K562 (cell line): ENCODE results near the gene FARP1. TPM values are rescaled to one million over a fixed set of nuclear protein-coding genes. Genes with fewer than 3 reads are reported as not detected.

Experiments used
- ATAC-seq: fragments of 200-7000 bp; cut with Tn5 transposase; 3 replicates; pipeline ENCODE4 v1.9.1; 2020; ENCODE audit warnings: moderate library complexity
- BruUV-seq: library from RNA; stranded (reverse); fragments of 400-500 nt; replicated peaks from 2 replicates; lab custom pipeline; 2021; lab: Mats Ljungman, UMichigan
- CTCF ChIA-PET: fragments of 300-600 bp; formaldehyde crosslinking; extraction: SDS; loops from one replicate; lab custom pipeline; 2021; ENCODE audit warnings: low intra/inter-chr PET ratio; lab: Yijun Ruan, JAX
- POLR2A ChIA-PET: fragments of 300-600, 350-650 bp; sonication (Branson Sonifier 250); formaldehyde crosslinking; extraction: SDS; loops from one replicate; lab custom pipeline; 2021; ENCODE audit warnings: antibody characterized with exemption, inconsistent platforms; lab: Yijun Ruan, JAX
- DNase-seq, 4 experiments: peaks; one replicate each; pipeline versions ENCODE4 v3.0.0 to v3.0.0-alpha.2; 2011 to 2018; ENCODE audit warnings: low spot score in 3 of 4, mixed read lengths in 3 of 4; ENCODE audit errors: extremely low read depth in 1 of 4
- FAIRE-seq: peaks from 2 replicates; lab custom pipeline; 2011; peaks lifted over from hg19 to GRCh38; lab: Jason Lieb, UNC
- H2AFZ ChIP-seq: 2 replicates; pipeline ENCODE4 v1.6.0; 2011; ENCODE audit warnings: low read depth, low read length, control low read depth, inconsistent platforms
- H3K27ac ChIP-seq: fragments of 200-600 bp; 3 replicates; pipeline ENCODE4 v1.8.0; 2011; ENCODE audit warnings: low read depth, mild to moderate bottlenecking, control low read depth, inconsistent platforms, low read length, moderate library complexity, mixed read lengths; ENCODE audit errors: extremely low read depth
- H3K27me3 ChIP-seq, 2 experiments: fragments of 300-600 bp in 1 of 2; 2 replicates in 1 of 2; 3 replicates in 1 of 2; pipeline versions ENCODE4 v1.6.0 to v1.8.0; 2011; ENCODE audit warnings: inconsistent platforms in 2 of 2, low read length in 2 of 2, mild to moderate bottlenecking in 1 of 2, mixed read lengths in 1 of 2, moderate library complexity in 1 of 2; ENCODE audit not compliant: control insufficient read depth in 2 of 2, insufficient read depth in 2 of 2
- H3K36me3 ChIP-seq: fragments of 300-600 bp; 3 replicates; pipeline ENCODE4 v1.8.0; 2011; ENCODE audit warnings: mild to moderate bottlenecking, low read length, inconsistent platforms; ENCODE audit not compliant: control insufficient read depth, insufficient read depth
- H3K4me1 ChIP-seq, 2 experiments: fragments of 200-600 bp in 1 of 2; replicated peaks in 1 of 2; 2 replicates in 1 of 2; 3 replicates in 1 of 2; pipeline versions ENCODE4 v1.5.1 to v1.8.0; 2011; ENCODE audit warnings: inconsistent platforms in 2 of 2, low read length in 2 of 2, mild to moderate bottlenecking in 1 of 2, mixed read lengths in 1 of 2, moderate library complexity in 1 of 2; ENCODE audit not compliant: control insufficient read depth in 2 of 2, insufficient read depth in 2 of 2
- H3K4me2 ChIP-seq: 2 replicates; pipeline ENCODE4 v1.6.1; 2011; ENCODE audit warnings: low read length, control low read depth, inconsistent platforms, mixed read lengths; ENCODE audit not compliant: insufficient read depth
- H3K4me3 ChIP-seq: fragments of 200-600 bp; sonication (generic), shearing (Covaris generic); 2 replicates; pipeline ENCODE4 v1.5.1; 2016; ENCODE audit warnings: control low read depth, inconsistent platforms
- H3K79me2 ChIP-seq: fragments of 200-600 bp; 3 replicates; pipeline ENCODE4 v1.8.0; 2011; ENCODE audit warnings: low read length, inconsistent platforms; ENCODE audit not compliant: control insufficient read depth, insufficient read depth
- H3K9ac ChIP-seq, 2 experiments: 2 replicates each; pipeline versions ENCODE4 v1.6.0 to v1.6.1; 2011; ENCODE audit warnings: low read depth in 2 of 2, low read length in 2 of 2, control low read depth in 1 of 2, inconsistent platforms in 1 of 2, mild to moderate bottlenecking in 1 of 2, mixed read lengths in 1 of 2; ENCODE audit not compliant: insufficient read depth in 1 of 2
- H3K9me1 ChIP-seq: one replicate; pipeline ENCODE4 v1.6.0; 2011; ENCODE audit warnings: inconsistent platforms, mild to moderate bottlenecking, low read length, moderate library complexity; ENCODE audit not compliant: control insufficient read depth, insufficient read depth
- H3K9me3 ChIP-seq: replicated peaks from 2 replicates; pipeline ENCODE4 v1.5.1; 2011; ENCODE audit warnings: low read depth, low read length, inconsistent platforms; ENCODE audit not compliant: control insufficient read depth, insufficient read depth
- H4K20me1 ChIP-seq: replicated peaks from 2 replicates; pipeline ENCODE4 v1.6.1; 2011; ENCODE audit warnings: low read length, inconsistent platforms, mixed read lengths; ENCODE audit not compliant: control insufficient read depth, insufficient read depth
- ARHGAP35 ChIP-seq: fragments of 450-650 bp; IDR thresholded peaks from 2 replicates; pipeline ENCODE4 v1.6.1; 2018; ENCODE audit not compliant: partially characterized antibody
- CBX2 ChIP-seq: fragments of 200-600 bp; sonication (generic); IDR thresholded peaks from one replicate; pipeline ENCODE4 v1.6.1; 2012; ENCODE audit warnings: mild to moderate bottlenecking, low read length, inconsistent platforms; ENCODE audit not compliant: insufficient read depth, poor library complexity, severe bottlenecking
- CXXC5 ChIP-seq: fragments of 250-450 bp; sonication (Bioruptor Pico); IDR thresholded peaks from 2 replicates; pipeline ENCODE4 v1.8.0; 2022; ENCODE audit warnings: inconsistent platforms, mild to moderate bottlenecking, moderate library complexity
- DEAF1 ChIP-seq: fragments of 450-650 bp; formaldehyde crosslinking; IDR thresholded peaks from 2 replicates; pipeline ENCODE4 v1.4.0; 2020; ENCODE audit warnings: mild to moderate bottlenecking, moderate library complexity
- DIDO1 ChIP-seq: fragments of 450-650 bp; IDR thresholded peaks from 2 replicates; pipeline ENCODE4 v1.6.1; 2016; ENCODE audit warnings: low read depth, missing biosample characterization, missing genetic modification characterization
- ELK3 ChIP-seq: fragments of 450-650 bp; formaldehyde crosslinking; IDR thresholded peaks from 2 replicates; pipeline ENCODE4 v1.4.0; 2020; ENCODE audit warnings: mild to moderate bottlenecking
- ESRRB ChIP-seq: fragments of 250-450 bp; sonication (Bioruptor Pico); IDR thresholded peaks from 2 replicates; pipeline ENCODE4 v1.5.0; 2020; ENCODE audit warnings: mild to moderate bottlenecking, moderate library complexity, borderline replicate concordance
- FOXJ2 ChIP-seq: fragments of 200-800 bp; sonication (Bioruptor generic); IDR thresholded peaks from 2 replicates; pipeline ENCODE4 v1.6.1; 2016; ENCODE audit warnings: missing genetic modification characterization, missing compliant biosample characterization
- GABPB1 ChIP-seq: sonication (generic); formaldehyde crosslinking; IDR thresholded peaks from 2 replicates; pipeline ENCODE4 v1.8.0; 2022; ENCODE audit warnings: mild to moderate bottlenecking, missing genetic modification reagents
- HMG20B ChIP-seq: fragments of 250-450 bp; sonication (Bioruptor Pico); IDR thresholded peaks from 2 replicates; pipeline ENCODE4 v1.5.0; 2021; ENCODE audit warnings: mild to moderate bottlenecking
- ILK ChIP-seq: fragments of 450-650 bp; IDR thresholded peaks from 2 replicates; pipeline ENCODE4 v1.6.1; 2016; ENCODE audit warnings: missing genetic modification characterization, low read depth, mild to moderate bottlenecking, missing compliant biosample characterization, moderate library complexity, borderline replicate concordance
- OTX1 ChIP-seq: fragments of 450-650 bp; formaldehyde crosslinking; IDR thresholded peaks from 2 replicates; pipeline ENCODE4 v1.4.0; 2022; ENCODE audit warnings: mild to moderate bottlenecking
- PBX2 ChIP-seq, 2 experiments: IDR thresholded peaks in 1 of 2; conservative IDR thresholded peaks in 1 of 2; 2 replicates each; pipeline ENCODE4 v1.6.1; 2016; ENCODE audit warnings: low read depth in 2 of 2, mild to moderate bottlenecking in 1 of 2, missing compliant biosample characterization in 1 of 2, missing genetic modification characterization in 1 of 2, moderate library complexity in 1 of 2
- RBM17 ChIP-seq: fragments of 200-400 bp; formaldehyde crosslinking; IDR thresholded peaks from 2 replicates; pipeline ENCODE4 v1.6.1; 2017; ENCODE audit warnings: low read depth, mild to moderate bottlenecking, low read length, borderline replicate concordance
- SAFB2 ChIP-seq: fragments of 200-400 bp; formaldehyde crosslinking; IDR thresholded peaks from 2 replicates; pipeline ENCODE4 v1.6.1; 2018; ENCODE audit warnings: borderline replicate concordance, low read length, low read depth, moderate library complexity; ENCODE audit not compliant: severe bottlenecking
- ZBTB8A ChIP-seq: fragments of 450-650 bp; IDR thresholded peaks from 2 replicates; pipeline ENCODE4 v1.6.1; 2018; ENCODE audit warnings: mild to moderate bottlenecking, moderate library complexity; ENCODE audit not compliant: partially characterized antibody
- ZNF324 ChIP-seq: fragments of 250-450 bp; sonication (Bioruptor Pico); IDR thresholded peaks from 2 replicates; pipeline ENCODE4 v1.4.0; 2020; ENCODE audit warnings: mild to moderate bottlenecking
- WGBS: fragments of 100-300 bp; shearing (Covaris generic); methylation state at CpG from one replicate; pipeline ENCODE4 v1.1.6; 2016; ENCODE audit warnings: low coverage, mixed read lengths; ENCODE audit not compliant: insufficient coverage; ENCODE audit errors: missing lambda C conversion rate; 5-methylcytosine and 5-hydroxymethylcytosine counted together
- in situ Hi-C: fragments of 300-500 bp; cut with MboI; formaldehyde crosslinking; loops from 4 replicates; pipeline ENCODE4 v1.15.0; 2018; ENCODE audit warnings: inconsistent platforms, mixed read lengths
- intact Hi-C: fragments of 100-400 bp; cut with micrococcal nuclease; formaldehyde crosslinking; loops from 2 replicates; pipeline ENCODE4 v1.14.2; 2022
- polyA plus RNA-seq, 8 experiments: library from polyadenylated mRNA; depleted of rRNA in 4 of 8; stranded (reverse) in 5 of 8; unstranded in 3 of 8; fragments of >200 nt; fragmentation: Nextera tagmentation in 2 of 8; fragmentation: Illumina TruSeq in 1 of 8; extraction: Ambion mirVana in 2 of 8; extraction: Trizol in 1 of 8; gene quantifications; 2 replicates each; pipeline versions ENCODE4 v1.2.1 to v1.2.3, GENCODE V29; 2011 to 2014; ENCODE audit warnings: inconsistent platforms in 1 of 8, missing spikeins in 1 of 8
- total RNA-seq, 7 experiments: library from RNA; depleted of rRNA in 6 of 7; stranded (reverse); fragments of >200 nt in 6 of 7; fragmentation: Illumina TruSeq in 2 of 7; extraction: Trizol in 2 of 7; gene quantifications; 2 replicates each; pipeline versions ENCODE4 v1.2.1 to v1.2.3, GENCODE V29; 2011 to 2021; ENCODE audit warnings: low replicate concordance in 1 of 7

Gene FARP1
- total and polyA plus RNA-seq, 9 of the 15 experiments (the other 6 are each of a cell fraction or from before 2014, with no cell fraction given): 0.03 to 0.29 (median 0.05) TPM; not detected in 3

GRCh38 chr13:98100481-98100880 is 42.4 kb upstream of the FARP1 start:
- intact Hi-C loops: no loop called here
- no peak for ATAC-seq
- ChIA-PET POLR2A (no interaction called here), CTCF (no interaction called here)
- peaks cover 0 to 4% of the 10 kb centered on the region in 2 experiments; a peak in 1 of 5 replicates for H3K27me3 ChIP-seq
- no peak for FAIRE-seq
- no TSS peak for BruUV-seq
- H4K20me1 ChIP-seq: no peaks in the 10 kb centered on the region
- H3K9me1 ChIP-seq: no peaks in the 10 kb centered on the region
- H3K9me3 ChIP-seq: no peaks in the 10 kb centered on the region
- no peak overlapping the region for H3K4me3 ChIP-seq
- no peaks in the 10 kb centered on the region for H3K79me2 ChIP-seq
- no peak for DNase-seq
- no peaks in the 10 kb centered on the region for H3K36me3 ChIP-seq
- WGBS: 0% methylated on average over 9 of the region's 10 CpGs
- H3K4me2 ChIP-seq: no peak overlapping the region
- no peak overlapping the region for H3K9ac ChIP-seq
- no peak overlapping the region for H3K27ac ChIP-seq
- H2AFZ ChIP-seq: no peak overlapping the region
- H3K4me1 ChIP-seq: no peaks in the 10 kb centered on the region
- in situ Hi-C loops: no loop called here
- TF ChIP-seq CBX2: no peak
- no peak for TF ChIP-seq ESRRB (CRISPR knock-in tag)
- no peak for TF ChIP-seq GABPB1 (CRISPR knock-in tag)
- no peak for TF ChIP-seq DEAF1 (CRISPR knock-in tag)
- TF ChIP-seq ELK3 (CRISPR knock-in tag): no peak
- no peak for TF ChIP-seq PBX2 (CRISPR knock-in tag; IDR thresholded peaks at IDR 0.05; ENCODE audit: low read depth)
- TF ChIP-seq PBX2 (tag; conservative IDR thresholded peaks at IDR 0.05; ENCODE audit: low read depth): no peak
- TF ChIP-seq CXXC5: no peak
- TF ChIP-seq DIDO1 (tag): no peak
- TF ChIP-seq SAFB2: no peak
- TF ChIP-seq ARHGAP35: no peak
- no peak for TF ChIP-seq OTX1
- TF ChIP-seq ILK: no peak
- TF ChIP-seq FOXJ2: no peak
- TF ChIP-seq ZNF324: no peak
- TF ChIP-seq HMG20B (CRISPR knock-in tag): no peak
- no peak for TF ChIP-seq RBM17
- no peak for TF ChIP-seq ZBTB8A
